GM18508 (cell line): ENCODE results near the gene GATB.

Experiments
- ATAC-seq: cut with Tn5 transposase; IDR thresholded peaks from one replicate; pipeline ENCODE4 v1.9.1; 2021; ENCODE audit warnings: moderate number of reproducible peaks; ENCODE audit not compliant: insufficient read depth, unreplicated experiment

The GATB gene

DNA sequence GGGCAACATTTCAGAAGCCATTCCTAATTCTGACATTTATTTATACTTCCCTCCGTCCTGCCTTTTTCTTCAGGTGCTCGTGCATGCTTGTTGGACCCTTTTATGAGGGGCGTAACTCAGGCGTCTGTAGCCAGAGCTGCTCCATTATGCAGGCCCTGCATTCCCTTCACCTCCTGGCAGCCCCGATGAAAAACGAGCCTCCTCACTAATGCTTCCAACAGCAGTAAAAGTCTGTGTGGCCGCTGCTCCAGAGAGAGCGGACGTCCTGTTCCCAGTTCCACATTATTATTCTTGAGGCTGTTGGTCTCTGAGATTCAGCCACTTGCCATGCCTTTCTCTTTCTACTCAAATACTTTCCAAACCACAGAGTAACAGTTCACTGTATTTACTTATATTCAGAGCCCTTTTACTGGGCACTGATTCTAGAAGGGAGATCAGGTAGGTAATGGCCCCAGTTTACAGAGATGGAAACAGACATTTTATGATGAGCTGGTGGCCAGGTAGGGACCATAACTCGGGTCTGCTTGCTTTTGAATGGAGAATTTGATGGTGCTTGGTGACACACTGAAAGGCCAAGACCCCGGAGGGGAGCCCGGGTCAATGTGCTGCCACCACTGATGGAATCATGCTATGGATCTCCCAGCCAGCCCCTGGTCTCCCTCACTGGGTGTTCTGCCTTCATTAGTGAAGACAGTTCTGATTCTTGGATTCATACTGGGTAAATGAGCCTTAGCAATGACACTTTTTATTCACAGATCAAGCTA lies 101.0 kb downstream of the GATB start:
- no peak for ATAC-seq

DNA sequence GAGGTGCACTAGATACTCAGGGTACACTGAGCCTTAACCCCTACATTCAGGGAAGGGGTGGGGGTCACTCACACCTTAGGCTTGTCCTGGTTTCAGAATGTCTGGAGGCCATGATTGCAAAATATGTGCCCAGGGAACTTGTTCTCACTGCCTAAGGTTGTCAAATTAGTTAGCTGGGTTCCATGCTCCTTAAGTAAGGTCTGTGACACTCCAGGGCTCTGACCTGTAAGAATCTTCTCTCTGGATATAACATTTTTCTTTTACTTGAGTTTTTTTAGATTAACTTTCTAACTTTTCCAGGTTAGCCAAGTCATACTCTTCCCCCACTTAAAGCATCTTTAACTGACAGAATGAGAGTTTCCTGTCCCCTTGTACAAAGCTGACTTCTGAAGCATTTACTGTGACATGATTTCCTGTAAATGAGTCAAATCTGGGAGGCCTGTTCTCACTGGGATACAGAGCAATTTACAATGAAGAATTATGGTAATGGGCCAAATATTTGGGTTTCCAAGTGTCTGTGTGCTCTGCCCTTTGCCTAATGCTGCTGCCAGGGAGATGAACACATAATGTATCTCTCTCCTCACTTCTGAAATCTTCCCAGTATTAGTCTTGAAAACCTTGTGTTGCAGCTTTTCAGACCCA lies 101.7 kb downstream of the GATB start:
- ATAC-seq, result no peak

DNA sequence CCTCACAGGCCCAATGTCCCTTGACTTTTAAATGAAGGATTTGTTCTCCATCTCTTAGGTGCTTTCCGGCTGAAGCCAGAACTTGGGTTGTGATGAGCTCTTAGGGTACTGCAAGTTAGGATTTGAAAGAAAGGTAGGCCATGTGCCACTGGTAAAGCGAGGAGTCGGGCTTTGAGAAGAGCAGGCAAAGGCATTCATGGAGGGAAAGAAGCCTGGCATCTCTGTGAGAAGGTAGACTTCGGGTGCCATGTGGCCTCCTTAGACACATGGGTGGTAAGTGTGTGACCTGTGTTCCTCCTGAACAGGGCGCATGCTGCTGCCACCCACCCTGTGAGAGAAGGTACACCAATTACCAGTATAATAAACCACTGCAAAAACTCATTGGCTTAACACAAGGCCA lies 102.9 kb downstream of the GATB start:
- no peak for ATAC-seq

DNA sequence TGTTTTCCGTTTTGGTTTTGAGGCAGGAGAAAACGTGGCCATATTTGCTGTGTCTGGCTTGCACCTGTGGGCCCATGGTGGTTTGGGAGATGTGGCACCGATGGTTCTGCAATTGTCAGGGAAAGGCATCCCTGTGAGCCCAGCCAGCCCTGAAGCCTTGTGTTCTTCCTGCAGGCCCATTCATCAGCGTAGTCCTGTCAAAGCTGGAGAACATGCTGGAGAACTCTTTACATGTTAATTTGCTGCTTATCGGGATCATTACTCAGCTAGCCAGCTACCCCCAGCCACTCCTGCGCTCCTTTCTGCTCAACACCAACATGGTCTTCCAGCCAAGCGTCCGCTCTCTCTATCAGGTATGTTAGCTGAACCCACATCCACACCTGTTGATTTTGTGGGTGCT lies 104.7 kb downstream of the GATB start:
- ATAC-seq, result no peak

DNA sequence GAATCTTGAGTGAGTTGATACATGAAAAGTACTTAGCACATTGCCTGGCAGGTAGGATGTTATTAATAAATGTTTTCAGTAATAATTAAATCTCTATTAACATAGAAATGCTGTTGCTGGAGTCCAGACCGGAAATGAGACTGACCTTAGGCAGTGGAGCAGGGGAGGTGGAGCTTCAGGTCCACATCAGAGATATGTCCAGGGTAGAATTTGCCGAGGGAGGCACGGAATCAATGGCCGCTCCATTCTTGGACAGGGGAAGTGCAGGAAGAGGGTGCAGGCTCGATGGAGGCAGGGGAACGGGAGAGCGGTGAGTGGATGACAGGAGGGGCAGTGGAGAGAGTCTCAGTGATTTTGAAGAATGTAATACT lies 107.3 kb downstream of the GATB start:
- no peak for ATAC-seq

GRCh38 chr4:151652841-151653547 lies 107.8 kb downstream of the GATB start:
- ATAC-seq, result no peak

DNA sequence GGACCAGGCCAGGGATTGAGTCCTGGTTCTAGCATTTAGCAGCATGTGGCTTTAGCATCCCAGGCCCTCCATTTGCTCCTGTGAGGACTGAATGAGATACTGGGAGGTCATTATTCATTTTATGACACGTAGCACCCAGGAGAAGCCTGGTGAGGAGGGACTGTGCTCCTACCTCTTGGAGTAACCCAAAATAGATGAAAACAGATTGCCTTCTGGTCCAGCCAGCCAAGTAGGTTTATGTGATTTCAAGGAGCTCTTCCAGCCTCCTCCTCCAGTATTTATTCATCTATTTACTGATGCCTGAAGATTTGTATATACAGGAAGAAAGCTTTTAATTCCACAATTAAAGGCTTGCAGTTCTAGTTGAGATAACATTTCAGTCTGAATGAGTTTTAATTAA lies 109.3 kb downstream of the GATB start:
- ATAC-seq, result no peak

GRCh38 chr4:151649479-151649878 lies 111.3 kb downstream of the GATB start:
- no peak for ATAC-seq

GRCh38 chr4:151646322-151646721 lies 114.5 kb downstream of the GATB start:
- ATAC-seq, result no peak

DNA sequence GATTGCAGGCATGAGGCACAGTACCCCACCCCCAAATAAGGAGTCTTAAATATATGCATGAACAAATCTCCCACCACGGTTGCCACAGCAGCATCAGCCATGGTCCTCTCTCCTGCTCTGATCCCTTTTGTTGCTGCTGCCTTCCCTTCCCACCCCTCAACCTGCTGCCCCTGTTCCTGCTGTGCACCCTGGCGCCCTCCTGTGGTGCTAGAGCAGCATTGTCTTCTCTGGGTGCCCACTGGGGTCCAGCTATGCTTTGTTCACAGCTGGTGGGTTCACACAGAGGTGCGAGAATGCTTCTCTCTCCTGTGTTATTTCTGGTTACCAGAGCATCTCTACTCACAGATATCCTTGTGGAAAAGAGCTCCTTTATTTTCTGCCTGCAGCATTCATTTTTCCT lies 116.2 kb downstream of the GATB start:
- no peak for ATAC-seq

- no peak for ATAC-seq
Measured at GRCh38 chr4:151643564-151643963, 117.2 kb downstream of the GATB start.

GRCh38 chr4:151641983-151642382 lies 118.8 kb downstream of the GATB start:
- no peak for ATAC-seq

GRCh38 chr4:151641167-151641566 lies 119.6 kb downstream of the GATB start:
- ATAC-seq, result no peak

GRCh38 chr4:151640381-151640780 lies 120.4 kb downstream of the GATB start:
- no peak for ATAC-seq

DNA sequence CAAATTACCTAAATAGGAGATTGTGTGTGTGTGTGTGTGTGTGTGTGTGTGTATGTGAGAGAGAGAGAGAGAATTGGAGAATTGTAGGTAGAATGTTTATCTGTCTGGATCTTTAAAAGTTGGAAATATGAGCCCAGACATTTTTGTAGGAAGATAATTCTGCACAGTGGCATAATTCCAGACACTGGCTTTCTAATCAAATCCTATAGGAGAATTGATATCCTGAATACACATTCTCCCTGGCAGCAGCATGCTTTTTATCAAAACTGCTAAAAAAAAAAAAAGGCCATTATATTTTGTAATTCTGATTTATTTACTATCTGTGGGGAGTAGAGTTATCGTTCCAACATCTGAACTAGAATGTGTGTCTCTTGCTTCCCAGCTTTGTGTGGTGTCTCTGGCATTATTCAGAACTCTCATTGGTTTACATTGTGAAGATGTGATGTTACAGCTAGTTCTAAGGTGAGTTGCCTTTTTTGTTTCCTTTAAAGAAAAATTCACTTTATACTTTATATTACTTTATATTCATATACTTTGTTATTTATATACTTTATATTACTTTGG lies 122.4 kb downstream of the GATB start:
- ATAC-seq, result no peak

GRCh38 chr4:151631349-151631748 lies 129.5 kb downstream of the GATB start:
- ATAC-seq, result no peak

- no peak for ATAC-seq
Measured at GRCh38 chr4:151629097-151629783, 131.6 kb downstream of the GATB start.

- no peak for ATAC-seq
Measured at GRCh38 chr4:151628001-151628608, 132.7 kb downstream of the GATB start.

DNA sequence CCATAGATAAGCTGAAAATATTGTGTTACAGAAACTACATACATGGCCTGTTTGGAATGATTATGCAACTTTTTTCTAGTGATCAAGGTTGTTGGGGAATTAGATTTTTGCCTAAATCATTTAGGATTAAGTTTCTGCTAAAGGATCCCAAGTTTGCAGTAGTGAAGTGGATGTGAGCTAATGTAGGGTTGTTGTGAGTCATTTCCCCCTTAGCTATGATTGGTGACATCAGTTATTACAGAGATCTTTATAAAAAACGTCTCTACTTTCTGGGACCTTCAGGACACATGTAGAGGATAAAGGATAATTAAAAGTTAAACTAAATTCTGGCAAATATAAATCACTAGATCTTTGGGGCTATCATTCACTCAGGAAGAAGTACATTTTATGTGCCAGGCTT lies 133.3 kb downstream of the GATB start:
- no peak for ATAC-seq

DNA sequence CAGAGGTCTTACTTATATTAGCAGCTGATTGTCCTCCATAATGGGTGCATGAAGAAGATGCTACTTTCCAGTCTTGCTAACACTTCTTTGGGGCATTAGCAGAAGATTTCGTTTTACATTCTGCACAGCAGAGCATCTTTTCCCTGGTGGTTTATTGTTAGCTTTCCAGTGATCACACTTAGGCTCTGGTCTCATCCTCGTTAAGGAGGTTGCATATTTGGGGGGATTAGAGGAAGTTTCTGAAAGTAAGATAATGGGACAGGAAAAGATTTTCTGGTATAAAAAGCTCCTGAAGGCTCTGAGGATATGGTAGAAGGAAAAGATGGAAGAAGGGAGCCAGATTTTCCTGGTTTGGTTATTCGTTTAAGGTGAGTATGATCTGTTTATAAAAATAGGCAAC lies 134.1 kb downstream of the GATB start:
- ATAC-seq, result no peak
